ENCODE results near the gene CNDP1.

DNA sequence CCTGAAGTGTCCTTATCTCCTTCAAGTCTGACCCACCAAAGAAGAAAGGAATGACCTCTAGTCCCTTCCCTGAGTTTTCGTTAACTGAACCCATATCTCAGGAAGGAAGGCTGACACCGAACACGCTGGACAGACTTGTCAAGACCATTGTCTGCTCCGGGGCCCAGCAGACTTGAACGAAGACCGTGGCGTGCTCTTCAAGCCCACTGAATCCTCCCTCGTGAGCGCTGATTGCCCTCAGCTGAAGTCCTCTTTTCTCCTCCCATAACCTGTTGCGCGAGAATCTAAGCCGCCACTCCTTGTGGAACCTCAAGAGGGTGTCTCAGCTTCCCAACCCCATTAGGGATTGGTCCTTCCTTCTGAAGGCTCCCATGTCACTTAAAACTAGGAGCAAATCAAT is 634 bp upstream of the CNDP1 start:
- TF ChIP-seq, protein P1, sequence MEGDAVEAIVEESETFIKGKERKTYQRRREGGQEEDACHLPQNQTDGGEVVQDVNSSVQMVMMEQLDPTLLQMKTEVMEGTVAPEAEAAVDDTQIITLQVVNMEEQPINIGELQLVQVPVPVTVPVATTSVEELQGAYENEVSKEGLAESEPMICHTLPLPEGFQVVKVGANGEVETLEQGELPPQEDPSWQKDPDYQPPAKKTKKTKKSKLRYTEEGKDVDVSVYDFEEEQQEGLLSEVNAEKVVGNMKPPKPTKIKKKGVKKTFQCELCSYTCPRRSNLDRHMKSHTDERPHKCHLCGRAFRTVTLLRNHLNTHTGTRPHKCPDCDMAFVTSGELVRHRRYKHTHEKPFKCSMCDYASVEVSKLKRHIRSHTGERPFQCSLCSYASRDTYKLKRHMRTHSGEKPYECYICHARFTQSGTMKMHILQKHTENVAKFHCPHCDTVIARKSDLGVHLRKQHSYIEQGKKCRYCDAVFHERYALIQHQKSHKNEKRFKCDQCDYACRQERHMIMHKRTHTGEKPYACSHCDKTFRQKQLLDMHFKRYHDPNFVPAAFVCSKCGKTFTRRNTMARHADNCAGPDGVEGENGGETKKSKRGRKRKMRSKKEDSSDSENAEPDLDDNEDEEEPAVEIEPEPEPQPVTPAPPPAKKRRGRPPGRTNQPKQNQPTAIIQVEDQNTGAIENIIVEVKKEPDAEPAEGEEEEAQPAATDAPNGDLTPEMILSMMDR (optimal IDR thresholded peaks at IDR 0.05 in 1 of 3, IDR thresholded peaks at IDR 0.05 in 1 of 3, conservative IDR thresholded peaks at IDR 0.05 in 1 of 3; ENCODE audit: extremely low read depth in 1 of 3, insufficient read depth in 2 of 3, low read length in 3 of 3), result no peak
- TF ChIP-seq EZH2 (IDR thresholded peaks at IDR 0.05; ENCODE audit: low read length), result no peak
